HFFc6 (cell line): ENCODE results near the gene RAD51B. TPM values are rescaled to one million over a fixed set of nuclear protein-coding genes. Genes with fewer than 3 reads are reported as not detected.

Source experiments
- DNase-seq: peaks from one replicate; pipeline ENCODE4 v3.0.0-alpha.2; 2018
- H3K27ac Mint-ChIP-seq: 2 replicates; pipeline ENCODE4 v1.8.0; 2020; ENCODE audit warnings: mild to moderate bottlenecking, mixed read lengths
- H3K27me3 Mint-ChIP-seq: 2 replicates; pipeline ENCODE4 v1.8.0; 2021; ENCODE audit warnings: mild to moderate bottlenecking, moderate library complexity, mixed read lengths; ENCODE audit not compliant: insufficient read depth
- H3K36me3 Mint-ChIP-seq: 2 replicates; pipeline ENCODE4 v1.8.0; 2021; ENCODE audit warnings: low read depth, mixed read lengths
- H3K4me1 Mint-ChIP-seq: 2 replicates; pipeline ENCODE4 v1.8.0; 2020; ENCODE audit warnings: low read depth, mixed read lengths
- H3K4me3 Mint-ChIP-seq: 2 replicates; pipeline ENCODE4 v1.8.0; 2020; ENCODE audit warnings: mild to moderate bottlenecking, moderate library complexity, mixed read lengths
- H3K9me3 Mint-ChIP-seq: 2 replicates; pipeline ENCODE4 v1.8.0; 2020; ENCODE audit warnings: mild to moderate bottlenecking, mixed read lengths
- total RNA-seq, 6 experiments: library from RNA; stranded (reverse); fragmentation: NEBNext Ultra II Directional; extraction: Animal tissue kit (Norgen Biotek cat#: 25700); gene quantifications; 2 replicates in 1 of 6; 3 replicates in 5 of 6; pipeline ENCODE4 v1.2.3, GENCODE V29; 2021
- TF ChIP-seq, protein P1 (sequence below): fragments of 200-600 bp; sonication (generic); IDR thresholded peaks from 2 replicates; pipeline ENCODE4 v1.5.0; 2021; ENCODE audit warnings: antibody characterized with exemption, mild to moderate bottlenecking

The RAD51B gene
- total RNA-seq, 6 experiments from 2014 or later = 7.1 to 12.4 (median 9.6) TPM

DNA sequence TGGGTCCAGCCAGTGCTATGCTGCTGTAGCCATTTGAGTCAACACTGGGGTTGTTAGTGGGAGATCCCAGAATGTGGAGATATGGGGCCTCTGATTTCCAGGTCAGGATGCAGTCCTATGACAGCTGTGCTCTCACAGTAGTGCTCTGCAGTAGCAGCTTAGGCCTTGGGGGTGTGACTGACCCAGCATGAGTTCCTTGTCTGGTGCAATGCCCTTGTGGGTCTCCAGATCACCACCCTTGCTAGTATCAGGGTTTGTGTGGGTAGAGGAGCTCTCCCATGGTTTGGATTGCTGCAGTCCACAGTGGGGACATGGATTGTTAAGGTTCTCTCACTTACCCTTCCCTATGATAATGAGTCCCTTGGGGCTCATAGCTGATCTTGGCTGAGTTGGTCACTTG, 113.7 kb downstream of the RAD51B start:
- H3K9me3 Mint-ChIP-seq = no peaks in the 10 kb centered on the region
- H3K4me3 Mint-ChIP-seq = no peak overlapping the region
- DNase-seq = no peak
- H3K36me3 Mint-ChIP-seq = no peaks in the 10 kb centered on the region
- TF ChIP-seq, protein P1, sequence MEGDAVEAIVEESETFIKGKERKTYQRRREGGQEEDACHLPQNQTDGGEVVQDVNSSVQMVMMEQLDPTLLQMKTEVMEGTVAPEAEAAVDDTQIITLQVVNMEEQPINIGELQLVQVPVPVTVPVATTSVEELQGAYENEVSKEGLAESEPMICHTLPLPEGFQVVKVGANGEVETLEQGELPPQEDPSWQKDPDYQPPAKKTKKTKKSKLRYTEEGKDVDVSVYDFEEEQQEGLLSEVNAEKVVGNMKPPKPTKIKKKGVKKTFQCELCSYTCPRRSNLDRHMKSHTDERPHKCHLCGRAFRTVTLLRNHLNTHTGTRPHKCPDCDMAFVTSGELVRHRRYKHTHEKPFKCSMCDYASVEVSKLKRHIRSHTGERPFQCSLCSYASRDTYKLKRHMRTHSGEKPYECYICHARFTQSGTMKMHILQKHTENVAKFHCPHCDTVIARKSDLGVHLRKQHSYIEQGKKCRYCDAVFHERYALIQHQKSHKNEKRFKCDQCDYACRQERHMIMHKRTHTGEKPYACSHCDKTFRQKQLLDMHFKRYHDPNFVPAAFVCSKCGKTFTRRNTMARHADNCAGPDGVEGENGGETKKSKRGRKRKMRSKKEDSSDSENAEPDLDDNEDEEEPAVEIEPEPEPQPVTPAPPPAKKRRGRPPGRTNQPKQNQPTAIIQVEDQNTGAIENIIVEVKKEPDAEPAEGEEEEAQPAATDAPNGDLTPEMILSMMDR = no peak
- peaks cover 8% of the 10 kb centered on the region for H3K4me1 Mint-ChIP-seq
- no peaks in the 10 kb centered on the region for H3K27me3 Mint-ChIP-seq
- no peak overlapping the region for H3K27ac Mint-ChIP-seq

DNA sequence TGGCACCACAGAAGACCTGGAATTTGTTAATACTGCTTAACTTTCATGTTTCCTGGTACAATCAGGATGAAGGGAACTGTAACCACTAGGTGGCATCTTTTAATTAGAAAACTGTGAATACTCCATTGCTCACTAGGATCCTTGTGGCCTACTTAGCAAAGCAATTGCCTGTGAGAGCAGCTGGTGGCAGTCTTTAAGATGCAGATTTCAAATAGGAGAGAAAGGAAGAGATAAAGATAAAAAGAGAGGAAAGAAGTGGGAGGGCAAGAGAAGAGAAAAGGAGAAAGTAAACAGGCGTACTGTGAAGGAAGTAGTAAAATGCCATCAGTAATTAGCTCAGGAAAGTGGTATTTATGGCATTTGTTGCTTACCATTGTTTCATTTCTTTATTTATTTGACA, 114.5 kb downstream of the RAD51B start:
- H3K36me3 Mint-ChIP-seq = no peaks in the 10 kb centered on the region
- H3K4me3 Mint-ChIP-seq = peak overlapping the region; percentile 3; the same call in 1 of the 2 replicates
- no peaks in the 10 kb centered on the region for H3K27me3 Mint-ChIP-seq
- no peaks in the 10 kb centered on the region for H3K9me3 Mint-ChIP-seq
- H3K4me1 Mint-ChIP-seq = peaks cover 8% of the 10 kb centered on the region
- TF ChIP-seq, protein P1 = peak; percentile 88
- DNase-seq = peak; percentile 79
- peak overlapping the region; percentile 1; the same call in 1 of the 2 replicates for H3K27ac Mint-ChIP-seq

DNA sequence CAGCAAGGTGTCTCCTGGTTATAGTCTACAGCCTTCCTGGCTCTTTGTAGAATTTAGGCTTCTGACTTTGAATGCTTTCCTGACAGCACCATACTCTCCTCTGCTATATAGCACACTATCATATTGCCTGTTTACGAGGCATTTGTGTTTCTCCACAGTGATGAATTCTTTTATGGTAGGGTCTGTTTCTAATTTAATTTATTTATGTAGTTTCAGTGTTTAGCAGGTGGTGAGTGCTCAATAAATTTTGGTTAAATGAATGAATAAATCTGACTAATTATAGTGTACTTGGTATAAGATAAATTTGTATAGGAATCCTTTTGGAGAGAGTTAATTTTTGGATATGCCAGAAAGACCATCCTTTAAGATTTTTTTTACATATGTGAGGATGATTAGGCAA, 115.3 kb downstream of the RAD51B start:
- H3K27ac Mint-ChIP-seq = no peak overlapping the region
- TF ChIP-seq, protein P1 = no peak

DNA sequence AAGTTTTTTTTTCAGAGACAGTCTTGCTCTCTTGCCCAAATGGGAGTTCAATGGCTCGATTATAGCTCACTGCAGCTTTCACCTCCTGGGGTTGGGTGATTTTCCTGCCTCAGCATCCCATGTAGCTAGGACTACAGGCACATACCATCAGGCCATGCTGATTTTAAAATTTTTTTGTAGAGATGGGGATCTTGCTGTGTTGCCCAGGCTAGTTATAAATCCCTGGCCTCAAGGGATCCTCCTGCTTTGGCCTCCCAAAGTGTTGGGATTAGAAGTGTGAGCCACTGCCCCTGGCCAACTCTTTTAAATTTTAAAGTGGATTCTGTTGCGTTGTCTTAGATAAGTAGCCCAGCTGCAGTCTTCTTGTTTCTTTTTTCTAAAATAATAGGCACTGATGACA, 115.8 kb downstream of the RAD51B start:
- no peak overlapping the region for H3K4me3 Mint-ChIP-seq
- H3K27me3 Mint-ChIP-seq = no peaks in the 10 kb centered on the region
- no peak overlapping the region for H3K27ac Mint-ChIP-seq
- DNase-seq = no peak
- no peaks in the 10 kb centered on the region for H3K9me3 Mint-ChIP-seq
- no peaks in the 10 kb centered on the region for H3K36me3 Mint-ChIP-seq
- peaks cover 12% of the 10 kb centered on the region for H3K4me1 Mint-ChIP-seq
- TF ChIP-seq, protein P1 = no peak

More for the DNA sequence above, 115.3 kb downstream of the RAD51B start:
- H3K9me3 Mint-ChIP-seq = no peaks in the 10 kb centered on the region
- no peaks in the 10 kb centered on the region for H3K36me3 Mint-ChIP-seq
- DNase-seq = no peak
- no peak overlapping the region for H3K4me3 Mint-ChIP-seq
- peaks cover 8% of the 10 kb centered on the region for H3K4me1 Mint-ChIP-seq
- H3K27me3 Mint-ChIP-seq = no peaks in the 10 kb centered on the region

DNA sequence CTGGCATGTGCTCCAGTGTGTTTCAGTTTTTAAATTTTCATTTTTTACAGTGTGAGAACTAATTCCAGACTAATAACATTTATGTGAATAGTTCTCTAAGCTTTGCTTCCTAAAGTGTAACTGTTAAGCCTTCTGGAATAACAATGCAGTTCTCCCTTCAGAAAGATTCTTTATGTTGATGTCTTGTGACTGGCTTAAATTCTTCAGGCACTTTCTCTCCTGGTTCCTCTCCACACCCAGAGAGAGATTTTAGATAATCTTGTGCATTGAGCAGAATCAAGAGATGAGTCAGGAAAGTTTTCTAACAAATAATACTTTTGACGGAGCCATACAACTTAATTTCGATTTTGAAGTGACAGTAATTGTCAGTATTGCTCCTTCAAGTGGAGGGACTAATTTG, 118.5 kb downstream of the RAD51B start:
- TF ChIP-seq, protein P1 = no peak
- H3K27me3 Mint-ChIP-seq = no peaks in the 10 kb centered on the region
- no peaks in the 10 kb centered on the region for H3K9me3 Mint-ChIP-seq
- H3K36me3 Mint-ChIP-seq = no peaks in the 10 kb centered on the region
- DNase-seq = no peak
- H3K4me3 Mint-ChIP-seq = no peak overlapping the region
- no peak overlapping the region for H3K27ac Mint-ChIP-seq
- H3K4me1 Mint-ChIP-seq = peaks cover 35% of the 10 kb centered on the region
